Stimulated activated naive CD4-positive, alpha-beta T cell treated with Interleukin-2 at 50 U/mL for 16 hours (primary cell): Measurements from ENCODE around the gene PTPRE.

Experiments
- DNase-seq: peaks from one replicate; lab custom pipeline; 2025; lab: John Stamatoyannopoulos, UW

The PTPRE gene

DNA sequence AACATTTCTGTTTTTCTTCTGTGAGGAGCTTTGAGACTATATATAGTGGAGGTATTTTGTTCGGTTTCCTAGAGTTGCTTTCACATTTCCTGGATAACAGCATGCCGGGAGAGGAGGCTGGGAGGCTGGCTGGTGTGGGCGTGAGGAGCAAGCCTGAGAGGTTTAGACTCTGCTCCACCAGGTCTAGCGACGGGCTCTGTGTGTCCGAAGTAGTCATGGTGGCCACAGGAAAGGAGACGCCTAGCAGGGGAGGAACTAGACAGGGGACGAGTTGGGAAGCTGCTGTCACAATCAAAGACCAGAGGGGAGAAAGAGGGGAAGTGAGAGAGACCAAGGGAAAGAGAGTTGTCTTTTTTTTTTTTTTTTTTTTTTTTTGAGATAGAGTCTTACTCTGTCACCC is 19.6 kb downstream of the PTPRE start:
- no peak for DNase-seq

DNA sequence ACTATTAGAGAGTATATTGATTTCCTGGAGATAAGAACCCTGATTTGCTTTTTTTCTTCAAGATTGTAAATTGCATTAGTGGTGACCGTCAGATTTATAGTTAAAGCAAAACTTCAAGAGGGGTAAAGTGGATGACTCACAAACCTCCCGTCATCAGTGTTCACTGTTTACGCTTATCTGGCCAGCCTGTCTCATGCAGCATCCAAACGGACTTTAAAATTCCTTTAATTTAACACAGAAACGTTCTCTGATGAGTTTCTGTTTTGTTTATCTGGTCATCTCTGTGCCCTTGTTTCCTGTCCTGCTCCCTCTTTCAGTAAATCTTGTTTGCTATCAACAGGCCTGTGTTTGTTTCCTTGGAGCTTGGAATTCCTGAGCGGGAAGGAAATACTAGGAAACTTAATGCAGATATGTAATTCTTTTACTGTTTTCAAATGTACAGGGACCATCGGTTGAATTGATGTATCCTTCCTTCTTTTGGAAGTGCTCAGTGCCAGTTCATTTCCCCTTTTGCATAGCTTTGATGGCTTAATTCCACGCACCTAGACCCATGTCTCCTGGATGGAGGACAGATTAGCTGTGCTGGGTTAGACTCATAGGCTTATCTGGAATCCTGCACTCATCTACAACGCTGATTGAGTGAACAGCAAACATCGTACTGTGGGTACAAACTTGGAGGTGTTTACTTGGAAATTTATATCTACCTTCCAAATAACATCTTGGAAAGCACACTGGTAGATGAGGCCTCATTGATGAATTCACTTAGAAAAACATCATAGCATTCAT is 21.3 kb downstream of the PTPRE start:
- DNase-seq = no peak

DNA sequence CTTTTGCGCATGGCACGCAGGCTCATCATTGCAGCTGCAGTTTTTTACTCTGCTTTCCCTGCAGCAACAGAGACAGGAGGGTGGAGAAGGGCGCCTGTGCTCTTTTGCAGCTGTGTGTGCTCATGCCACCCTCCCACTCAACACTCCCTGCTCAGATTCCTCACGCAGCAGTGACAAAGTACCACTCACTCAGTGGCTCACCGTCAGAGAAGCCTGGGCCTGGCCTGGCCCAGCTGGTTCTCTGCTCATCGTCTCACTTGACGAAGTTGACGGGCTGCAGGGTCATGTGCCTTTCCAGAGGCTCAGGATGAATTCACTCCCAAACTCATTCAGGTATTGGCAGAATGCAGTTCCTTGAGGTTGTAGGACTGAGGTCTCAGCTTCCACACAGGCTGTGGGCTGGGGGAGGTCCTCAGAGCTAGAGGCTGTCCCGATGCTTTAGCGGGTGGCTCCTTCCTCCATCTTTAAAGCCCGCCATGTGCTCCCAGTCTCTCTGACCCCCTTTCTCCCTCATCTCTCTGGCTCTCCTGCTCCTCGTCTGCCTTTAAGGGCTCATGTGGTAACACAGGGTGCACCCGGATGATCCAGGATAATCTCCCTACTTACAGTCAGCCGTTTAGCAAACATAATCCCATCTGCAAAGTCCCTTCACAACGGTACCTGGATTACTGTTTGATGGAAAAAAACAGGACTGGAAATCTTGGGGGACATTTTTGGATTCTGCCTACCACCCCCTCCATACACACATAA is 25.8 kb downstream of the PTPRE start:
- DNase-seq = no peak

DNA sequence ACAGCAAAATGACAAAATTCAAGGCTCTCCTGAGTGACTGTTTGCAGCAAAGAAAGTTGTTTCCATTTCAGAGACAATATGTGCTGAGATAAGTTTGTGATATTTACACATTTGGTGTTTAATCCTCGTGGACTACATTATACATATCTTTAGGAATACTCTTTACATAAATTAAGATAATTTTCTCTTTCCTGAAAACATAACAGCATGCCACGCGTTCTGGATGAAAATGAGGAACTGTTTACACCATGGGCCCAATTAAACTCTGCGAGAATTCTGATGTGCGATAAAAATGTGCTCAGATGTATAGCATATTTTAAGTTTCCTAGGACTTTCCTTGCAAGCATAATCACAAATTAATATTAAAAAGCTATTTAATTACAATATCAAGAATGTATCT is 26.4 kb downstream of the PTPRE start:
- DNase-seq = no peak

DNA sequence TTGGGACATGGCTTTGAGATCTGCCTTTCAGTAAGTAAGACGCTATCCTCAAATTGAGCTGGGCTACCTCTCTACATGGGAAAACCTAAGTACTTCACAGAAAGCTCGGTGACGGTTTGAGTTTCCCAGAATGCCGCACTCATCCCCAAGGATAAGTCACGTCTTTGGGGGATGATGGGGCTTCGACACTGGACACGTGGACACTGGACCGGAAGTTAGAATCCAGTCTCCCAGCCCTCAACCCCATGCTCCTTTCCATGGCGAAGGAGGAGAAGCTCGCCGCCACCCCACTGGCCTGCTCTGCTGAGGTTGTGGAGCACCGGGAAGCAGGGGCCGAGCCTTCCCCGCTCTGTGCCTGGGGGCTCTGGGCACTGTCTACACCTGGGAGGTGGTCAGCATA is 27.5 kb downstream of the PTPRE start:
- DNase-seq = no peak

DNA sequence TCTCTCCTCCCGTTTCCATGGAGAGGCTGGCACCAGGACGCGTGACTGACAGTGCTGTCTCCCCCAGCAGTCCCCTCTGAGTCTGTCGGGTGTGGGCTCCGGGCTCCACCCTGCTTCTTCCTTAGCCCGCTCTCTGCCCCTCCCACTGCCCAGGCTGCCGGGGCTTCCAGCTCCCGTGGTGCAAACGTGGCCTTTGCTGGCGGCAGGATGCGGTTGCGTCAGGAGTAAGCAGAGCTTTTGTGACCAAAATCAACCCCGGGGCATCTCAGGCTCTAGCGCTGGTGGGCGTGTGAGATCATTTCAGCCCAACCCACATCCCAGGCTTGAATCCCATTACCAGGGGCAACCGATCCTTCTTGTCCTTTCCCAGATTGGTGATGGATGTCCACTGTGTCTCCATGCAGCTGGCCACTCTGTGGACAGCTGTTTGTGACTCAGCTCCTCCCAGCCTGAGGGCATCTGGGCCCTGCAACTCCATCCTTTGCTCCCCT is 28.2 kb downstream of the PTPRE start:
- DNase-seq = no peak

DNA sequence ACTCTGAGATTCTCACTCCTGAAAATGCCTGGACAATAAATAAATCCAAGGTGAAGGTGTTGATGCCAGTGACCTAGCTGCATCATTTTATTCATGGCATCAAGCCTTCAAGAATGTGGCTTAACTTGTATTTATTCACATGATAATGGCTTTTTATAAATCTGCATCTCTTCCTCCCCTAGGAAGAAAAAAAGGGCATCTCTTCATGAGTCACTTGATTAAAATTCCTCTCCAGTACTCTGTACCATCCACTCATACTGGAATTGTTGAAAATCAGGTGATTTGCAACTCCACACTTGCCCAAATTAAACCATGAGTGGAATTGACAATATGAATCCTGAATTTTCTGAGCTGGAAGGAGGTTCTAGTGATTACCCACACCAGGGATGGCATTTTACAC is 30.2 kb downstream of the PTPRE start:
- DNase-seq = no peak

DNA sequence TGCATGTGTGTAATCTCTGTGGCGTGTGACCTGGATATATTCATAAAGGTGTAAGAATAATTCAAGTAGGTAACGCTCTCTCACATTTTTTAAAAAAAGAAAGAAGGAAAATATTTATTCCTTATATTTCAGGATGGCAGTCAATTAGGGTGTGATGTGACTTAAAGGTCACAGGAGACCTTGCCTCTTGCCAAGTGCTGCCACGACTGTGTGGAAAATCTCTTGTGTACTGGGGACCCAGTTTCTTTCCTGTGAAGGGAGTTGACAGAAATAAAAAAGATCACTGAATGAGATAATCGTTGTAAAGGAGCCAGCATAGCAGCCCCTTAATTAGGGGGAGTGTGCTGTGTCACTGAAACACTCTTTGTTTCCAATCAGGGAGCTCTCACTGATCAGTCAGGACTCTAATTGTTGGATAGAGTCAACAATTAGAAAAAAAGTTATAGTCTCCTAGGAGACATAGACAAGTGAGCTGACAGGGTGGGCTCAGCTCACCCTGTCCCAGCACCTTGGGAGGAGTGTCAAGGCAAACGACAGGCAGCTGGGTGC is 31.1 kb downstream of the PTPRE start:
- DNase-seq = no peak

DNA sequence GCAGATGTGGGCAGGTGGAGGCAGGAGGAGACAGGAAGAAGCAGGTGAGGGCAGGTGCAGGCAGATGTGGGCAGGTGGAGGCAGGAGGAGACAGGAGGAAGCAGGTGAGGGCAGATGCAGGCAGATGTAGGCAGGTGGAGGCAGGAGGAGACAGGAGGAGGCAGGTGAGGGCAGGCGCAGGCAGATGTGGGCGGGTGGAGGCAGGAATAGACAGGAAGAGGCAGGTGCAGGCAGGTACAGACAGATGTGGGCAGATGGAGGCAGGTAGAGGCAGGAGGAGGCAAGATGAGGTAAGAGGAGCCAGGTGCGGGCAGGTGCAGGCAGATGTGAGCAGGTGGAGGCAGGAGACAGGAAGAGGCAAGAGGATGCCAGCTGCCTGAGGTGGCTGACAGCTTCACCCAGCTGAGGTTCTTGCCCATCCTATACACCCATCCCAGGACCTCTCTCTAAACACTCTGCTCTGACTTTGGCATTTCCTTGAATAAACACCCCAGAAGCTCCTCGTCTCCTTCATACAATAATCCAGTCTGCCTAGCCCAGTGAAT is 33.0 kb downstream of the PTPRE start:
- no peak for DNase-seq

DNA sequence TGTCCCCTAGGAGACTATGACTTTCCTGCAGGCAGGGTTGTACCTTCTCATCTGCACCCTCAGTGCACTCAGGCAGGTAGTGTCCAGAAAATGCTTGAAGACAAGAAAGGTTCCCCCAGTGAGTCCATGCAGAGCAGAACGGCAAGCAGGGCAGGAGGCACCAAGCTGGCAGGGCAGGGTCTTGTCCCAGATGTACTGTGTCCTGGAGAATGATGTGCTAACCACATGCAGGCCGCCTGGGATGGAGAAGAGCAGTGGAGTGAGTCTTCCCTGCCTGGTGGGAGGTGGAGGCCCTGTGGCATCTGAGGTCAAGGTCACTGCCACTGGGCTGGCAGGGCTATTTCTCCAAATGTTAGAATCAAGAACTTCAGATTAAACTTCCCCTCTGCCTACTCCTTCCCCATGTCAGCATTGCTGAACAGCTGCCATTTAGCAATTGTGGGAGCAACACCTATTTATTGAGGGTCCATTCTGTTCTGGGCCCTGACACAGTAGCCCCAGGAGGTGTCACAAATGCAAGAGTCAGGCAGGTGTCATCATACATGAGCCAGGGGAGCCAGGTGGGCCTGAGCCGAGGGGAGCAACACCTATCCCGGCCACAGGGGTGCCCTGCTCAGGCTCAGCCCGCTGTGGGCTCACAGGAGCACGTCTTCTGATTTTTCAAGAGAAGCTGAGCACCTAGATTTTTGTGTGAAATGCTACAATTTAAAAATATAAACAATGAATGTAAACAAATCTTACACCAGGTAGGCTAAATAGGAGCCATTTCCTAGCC is 34.1 kb downstream of the PTPRE start:
- DNase-seq = no peak

DNA sequence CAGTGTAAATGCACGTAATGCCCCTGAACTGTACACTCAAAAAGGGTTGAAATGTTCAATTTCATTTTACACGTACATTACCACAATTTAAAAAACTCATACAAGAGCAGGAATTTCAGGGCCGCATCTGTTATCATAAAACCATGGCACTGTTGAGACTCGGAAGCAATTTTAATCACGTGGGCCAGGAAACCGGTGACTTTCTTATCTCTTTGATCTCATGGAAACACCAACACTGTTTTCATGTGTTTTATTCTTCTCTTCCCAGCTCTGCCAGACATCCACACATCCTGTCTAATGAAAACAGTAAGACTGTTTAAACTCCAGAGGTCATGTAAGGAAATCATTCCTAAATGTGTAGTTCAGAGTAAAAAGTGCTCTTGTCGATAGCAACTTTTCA is 35.9 kb downstream of the PTPRE start:
- no peak for DNase-seq

DNA sequence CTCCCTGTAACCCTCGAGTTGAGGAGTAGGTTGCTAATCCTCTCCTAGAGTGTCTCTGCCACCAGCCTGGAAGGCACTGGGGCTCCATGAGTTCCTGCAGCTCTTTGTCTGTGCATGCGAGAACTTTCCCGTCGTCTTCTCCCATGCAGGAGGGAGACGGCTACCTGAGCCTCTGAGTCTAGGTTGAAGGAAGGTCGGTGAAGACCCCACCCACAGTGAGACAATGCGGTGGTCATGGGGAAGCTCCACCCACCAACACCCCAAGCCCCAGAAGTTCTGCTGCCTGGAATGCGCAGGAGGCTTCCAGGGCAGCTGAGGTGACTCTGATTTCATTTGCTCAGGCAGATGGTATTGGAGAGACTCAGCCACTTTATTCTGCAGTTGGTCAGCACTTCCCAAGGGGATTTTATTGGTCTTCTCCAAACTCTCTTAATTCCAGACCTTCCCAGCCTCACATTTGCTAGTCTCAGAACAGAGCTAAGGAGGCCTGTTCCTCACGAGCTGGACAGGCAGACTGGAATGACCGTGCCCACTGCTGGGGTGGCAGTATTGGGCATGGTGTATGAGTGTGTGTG is 36.5 kb downstream of the PTPRE start:
- no peak for DNase-seq

DNA sequence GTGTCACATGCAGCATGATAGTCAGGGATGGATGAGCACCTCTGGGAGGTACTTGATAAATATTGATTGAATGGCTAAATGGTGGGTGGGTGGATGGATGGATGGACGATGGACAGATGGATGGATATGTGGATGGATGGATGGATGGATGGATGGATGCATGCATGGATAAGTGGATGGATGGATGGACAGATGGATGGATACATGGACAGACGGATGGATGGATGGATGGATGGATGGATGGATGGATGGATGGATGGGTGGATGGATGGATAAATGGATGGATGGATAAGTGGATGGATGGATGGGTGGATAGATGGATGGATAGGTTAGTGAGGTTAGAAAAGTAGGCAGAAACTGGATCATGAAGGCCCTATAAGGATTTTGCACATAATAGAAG is 37.4 kb downstream of the PTPRE start:
- DNase-seq = no peak

DNA sequence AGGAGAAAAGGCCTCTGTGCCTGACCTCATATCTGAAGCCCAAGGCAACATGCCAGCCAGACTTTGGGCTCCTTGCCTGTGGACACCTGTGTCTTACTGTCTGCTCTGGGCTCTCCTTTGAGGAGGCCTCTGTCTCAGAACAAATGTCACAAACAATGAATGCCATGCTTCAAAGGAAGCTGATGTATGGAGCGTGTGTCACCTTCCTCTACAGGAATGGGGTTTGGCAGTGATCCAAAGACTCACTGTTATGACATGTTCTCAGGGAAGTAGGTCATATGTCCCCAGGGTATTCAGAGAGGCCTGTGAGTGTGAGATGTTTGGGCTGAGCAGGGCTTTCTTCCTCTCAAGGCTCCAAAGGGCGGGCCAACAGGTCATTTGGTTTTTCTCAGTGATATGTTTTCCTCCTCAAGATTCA is 38.4 kb downstream of the PTPRE start:
- DNase-seq = no peak

DNA sequence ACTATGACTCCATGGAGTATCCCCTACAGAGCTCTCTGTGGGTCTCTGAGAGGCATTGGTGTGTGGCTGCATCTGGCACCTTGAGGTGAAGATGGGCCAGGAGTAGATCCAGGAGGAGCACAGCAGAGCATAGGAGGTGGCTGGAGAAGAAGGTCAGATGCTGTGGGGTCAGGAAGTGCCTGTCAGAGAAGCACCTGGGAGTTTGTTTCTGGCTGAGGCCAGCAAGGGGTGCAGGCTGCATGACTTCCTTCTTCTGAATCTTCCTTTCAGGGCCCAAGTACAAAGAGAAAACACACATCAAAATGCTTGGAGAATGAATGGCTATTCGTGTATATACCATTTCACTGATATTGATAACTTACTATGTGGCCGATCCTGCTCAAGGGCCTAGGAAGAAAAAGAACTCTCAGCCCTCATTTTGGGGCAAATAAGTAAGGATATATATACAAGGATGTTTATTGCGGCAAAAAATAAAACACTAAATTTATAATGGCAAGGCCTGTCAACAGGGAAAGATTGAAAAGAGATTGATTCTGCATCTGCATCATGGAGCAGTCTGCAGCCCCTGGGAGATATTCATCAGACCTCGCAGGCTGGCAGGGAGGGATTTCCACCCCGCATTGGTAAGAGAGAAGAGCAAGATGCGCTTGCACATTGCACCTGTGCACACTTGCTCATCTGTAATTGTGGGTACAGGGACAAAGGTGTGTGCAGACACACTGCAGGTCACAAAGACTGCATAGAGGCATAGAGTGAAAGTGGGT is 39.2 kb downstream of the PTPRE start:
- no peak for DNase-seq

DNA sequence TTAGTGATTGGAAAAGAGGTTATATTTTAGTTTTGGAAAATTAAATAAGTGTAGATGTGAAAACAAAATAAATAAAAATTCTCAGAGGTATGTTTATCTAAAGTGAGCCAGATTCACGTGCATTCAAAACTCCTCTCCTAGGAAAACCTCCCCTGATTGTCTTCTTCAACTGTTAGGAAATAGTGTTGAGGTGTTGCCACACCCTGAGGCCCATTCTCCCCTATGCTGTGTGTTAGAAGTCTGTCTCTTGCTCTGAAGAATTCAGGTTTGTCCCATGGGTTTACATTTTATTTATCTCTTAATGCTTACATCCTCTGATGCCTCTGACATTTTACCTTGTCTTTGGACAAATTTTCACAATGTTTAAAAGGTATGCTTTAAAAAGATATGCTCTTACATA is 40.3 kb downstream of the PTPRE start:
- no peak for DNase-seq

DNA sequence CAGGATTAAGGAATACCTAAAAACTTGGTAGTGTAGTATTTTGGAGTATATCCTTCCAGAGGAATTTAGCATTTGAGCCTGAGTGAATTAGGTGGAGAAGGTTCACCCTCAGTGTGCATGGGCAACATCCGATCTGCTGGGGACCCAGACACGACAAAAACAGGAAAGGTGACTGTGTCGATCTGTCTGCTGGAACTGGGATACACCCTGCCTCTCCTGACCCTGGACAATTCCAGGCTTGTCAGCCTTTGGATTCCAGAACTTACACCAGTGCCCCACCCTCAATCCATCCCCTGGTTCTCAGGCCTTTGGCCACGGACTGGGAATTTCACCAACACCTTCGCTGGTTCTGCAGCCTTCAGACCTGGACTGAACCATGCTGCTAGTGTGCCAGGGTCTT is 41.9 kb downstream of the PTPRE start:
- DNase-seq = no peak

DNA sequence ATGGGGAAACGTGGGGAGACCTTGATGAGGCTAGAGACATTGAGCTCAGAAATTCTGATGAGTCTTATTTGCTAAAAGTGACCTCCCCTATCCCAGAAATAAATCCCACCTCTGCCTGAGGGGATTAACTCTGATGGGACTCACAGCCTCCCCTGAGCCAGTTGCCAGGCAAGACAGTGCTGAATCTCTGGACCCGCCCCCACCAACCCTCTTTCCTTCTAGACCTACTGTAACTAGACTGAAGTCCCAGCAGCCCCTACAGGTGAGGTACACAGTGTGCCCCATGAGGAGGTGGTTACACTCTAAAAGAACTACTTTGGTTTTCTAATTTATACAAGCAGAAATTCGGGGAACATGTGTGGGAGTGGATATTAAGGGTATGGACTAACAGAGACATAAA is 42.9 kb downstream of the PTPRE start:
- no peak for DNase-seq

DNA sequence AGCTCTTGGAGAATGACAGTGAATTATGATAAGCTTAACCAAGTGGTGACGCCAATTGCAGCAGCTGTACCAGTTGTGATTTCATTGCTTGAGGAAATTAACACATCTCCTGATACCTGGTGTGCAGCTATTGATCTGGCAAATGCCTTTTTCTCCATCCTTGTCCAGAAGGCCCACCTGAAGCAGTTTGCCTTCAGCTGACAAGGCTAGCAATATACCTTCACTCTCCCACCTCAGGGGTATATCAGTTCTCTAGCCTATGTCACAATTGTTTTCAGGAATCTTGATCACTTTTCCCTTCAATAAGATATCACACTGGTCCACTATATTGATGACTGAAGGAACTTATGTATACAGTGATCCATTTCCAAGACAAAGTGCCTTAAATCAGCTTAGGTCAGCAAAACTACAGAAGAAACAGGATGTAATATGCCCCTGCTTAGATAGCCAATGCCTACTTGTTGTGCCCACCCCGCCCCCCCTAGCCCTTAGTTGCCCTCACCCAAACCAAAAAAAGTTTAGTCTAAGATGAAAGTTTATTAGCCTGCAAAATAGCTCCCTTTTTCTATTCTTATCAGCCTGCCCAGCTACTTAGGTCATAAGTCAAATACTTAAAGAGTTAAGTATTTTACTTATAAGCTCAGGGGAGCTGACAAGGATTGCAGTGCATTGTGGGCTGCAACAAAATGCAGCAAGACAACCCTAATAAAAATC is 45.1 kb downstream of the PTPRE start:
- DNase-seq = no peak

DNA sequence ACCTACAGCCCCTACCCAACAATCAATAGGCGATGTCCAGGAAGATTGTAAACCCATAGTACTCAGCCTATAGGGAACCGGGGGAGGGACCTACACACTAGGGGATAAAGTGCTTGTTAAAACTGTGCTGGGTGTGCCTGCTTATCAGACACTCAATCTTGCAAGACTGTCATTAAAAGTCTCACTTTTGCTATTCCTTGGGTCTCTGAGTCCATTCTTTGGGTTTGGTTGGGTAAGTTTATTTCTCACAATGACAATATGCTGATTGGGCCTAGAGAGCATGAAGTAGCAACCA is 45.6 kb downstream of the PTPRE start:
- DNase-seq = no peak

DNA sequence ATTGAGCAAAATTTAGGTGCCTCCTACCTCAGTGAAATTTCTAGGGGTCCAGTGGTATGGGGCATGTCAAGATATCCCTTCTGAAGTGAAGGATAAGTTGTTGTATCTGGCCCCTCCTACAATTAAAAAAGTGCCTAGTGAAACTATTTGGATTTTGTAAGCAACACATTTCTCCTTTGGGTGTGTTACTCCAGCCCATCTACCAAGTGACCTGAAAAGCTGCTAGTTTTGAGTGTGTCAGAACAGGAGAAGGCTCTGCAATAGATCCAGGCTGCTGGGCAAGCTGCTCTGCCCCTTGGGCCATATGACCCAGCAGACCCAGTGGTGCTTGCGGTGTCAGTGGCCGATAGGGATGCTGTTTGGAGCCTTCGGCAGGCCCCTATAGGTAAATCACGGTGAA is 46.0 kb downstream of the PTPRE start:
- no peak for DNase-seq
